DND-41 (cell line): ENCODE data around the gene DNAJC28.
"Not testable (repeated sequence)": the region's sequence is repeated elsewhere in the genome, so short reads cannot be mapped to it uniquely, and the experiment has no call there.

Experiments
- ATAC-seq: fragments of 200-7000 bp; cut with Tn5 transposase; 3 replicates; pipeline ENCODE4 v1.9.1; 2021; ENCODE audit warnings: low read depth; ENCODE audit not compliant: insufficient read depth
- DNase-seq: peaks from one replicate; pipeline ENCODE4 v3.0.0-alpha.2; 2020
- H2AFZ ChIP-seq: 2 replicates; pipeline ENCODE4 v1.6.0; 2012; ENCODE audit warnings: low read depth, low read length
- H3K27ac ChIP-seq: 2 replicates; pipeline ENCODE4 v1.5.1; 2012; ENCODE audit warnings: low read length, inconsistent platforms
- H3K27me3 ChIP-seq: fragments of 200-600 bp; sonication (generic); 2 replicates; pipeline ENCODE4 v1.6.0; 2012; ENCODE audit warnings: low read length, mild to moderate bottlenecking, inconsistent platforms; ENCODE audit not compliant: insufficient read depth, poor library complexity
- H3K36me3 ChIP-seq: 2 replicates; pipeline ENCODE4 v1.5.1; 2012; ENCODE audit warnings: low read length, inconsistent platforms; ENCODE audit not compliant: insufficient read depth
- H3K4me1 ChIP-seq: 2 replicates; pipeline ENCODE4 v1.5.1; 2012; ENCODE audit warnings: mild to moderate bottlenecking, low read length; ENCODE audit not compliant: insufficient read depth
- H3K4me2 ChIP-seq: 2 replicates; pipeline ENCODE4 v1.6.0; 2012; ENCODE audit warnings: mild to moderate bottlenecking, moderate library complexity, low read length, inconsistent platforms; ENCODE audit not compliant: insufficient read depth
- H3K4me3 ChIP-seq, 2 experiments: fragments of 200-600 bp in 1 of 2; shearing (Covaris generic) in 1 of 2; 2 replicates each; pipeline ENCODE4 v1.5.1; 2012 to 2016; ENCODE audit warnings: inconsistent platforms in 2 of 2, low read length in 2 of 2, mild to moderate bottlenecking in 2 of 2, low read depth in 1 of 2, moderate library complexity in 1 of 2
- H3K79me2 ChIP-seq: 2 replicates; pipeline ENCODE4 v1.6.0; 2012; ENCODE audit warnings: low read length, inconsistent platforms; ENCODE audit not compliant: insufficient read depth
- H3K9ac ChIP-seq: 2 replicates; pipeline ENCODE4 v1.6.0; 2012; ENCODE audit warnings: low read depth, mild to moderate bottlenecking, inconsistent platforms, low read length, moderate library complexity
- H3K9me3 ChIP-seq: 2 replicates; pipeline ENCODE4 v1.5.1; 2012; ENCODE audit warnings: low read length, moderate library complexity, mild to moderate bottlenecking, inconsistent platforms; ENCODE audit not compliant: insufficient read depth, severe bottlenecking
- H4K20me1 ChIP-seq: 2 replicates; pipeline ENCODE4 v1.6.0; 2012; ENCODE audit warnings: low read length; ENCODE audit not compliant: insufficient read depth
- EZH2 ChIP-seq: IDR thresholded peaks from 3 replicates; pipeline ENCODE4 v1.6.1; 2012; ENCODE audit warnings: borderline replicate concordance, low read depth, mild to moderate bottlenecking, moderate library complexity, low read length, inconsistent platforms; ENCODE audit not compliant: severe bottlenecking
- TF ChIP-seq, protein P1 (sequence below): IDR thresholded peaks from 2 replicates; pipeline ENCODE4 v1.5.1; 2012; ENCODE audit warnings: borderline replicate concordance, low read length, moderate library complexity, mild to moderate bottlenecking; ENCODE audit not compliant: poor library complexity, severe bottlenecking; ENCODE audit errors: extremely low read depth

DNAJC28 gene

DNA sequence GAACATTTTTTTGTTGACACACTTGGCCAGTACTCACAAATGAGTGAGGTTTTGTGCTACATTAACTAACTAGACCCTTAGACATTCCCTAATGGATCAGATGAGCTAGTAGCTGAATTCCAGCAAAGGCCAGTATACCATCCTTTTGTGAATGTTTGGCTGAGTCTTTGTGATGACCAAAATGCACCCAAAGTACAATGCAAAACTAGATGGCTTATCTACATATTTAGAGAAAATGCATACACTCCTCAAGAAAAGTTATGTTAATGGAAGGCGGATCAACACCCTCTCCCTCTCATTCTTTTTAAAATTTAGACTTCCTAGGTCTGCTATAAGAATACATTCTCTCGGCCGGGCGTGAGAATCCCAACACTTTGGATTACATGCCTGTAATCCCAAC is 20.1 kb upstream of the DNAJC28 start:
- Histone ChIP-seq H4K20me1 (no peaks in the 10 kb centered on the region), H3K9ac (no peak overlapping the region), H3K27ac (no peak overlapping the region), H3K9me3 (no peaks in the 10 kb centered on the region), H3K4me2 (no peak overlapping the region), H3K79me2 (no peaks in the 10 kb centered on the region), H3K36me3 (peaks cover 86% of the 10 kb centered on the region), H3K27me3 (no peaks in the 10 kb centered on the region), H3K4me3 (no peak overlapping the region), H3K4me1 (no peaks in the 10 kb centered on the region), H2AFZ (no peak overlapping the region)
- TF ChIP-seq EZH2, result no peak
- TF ChIP-seq, protein P1, sequence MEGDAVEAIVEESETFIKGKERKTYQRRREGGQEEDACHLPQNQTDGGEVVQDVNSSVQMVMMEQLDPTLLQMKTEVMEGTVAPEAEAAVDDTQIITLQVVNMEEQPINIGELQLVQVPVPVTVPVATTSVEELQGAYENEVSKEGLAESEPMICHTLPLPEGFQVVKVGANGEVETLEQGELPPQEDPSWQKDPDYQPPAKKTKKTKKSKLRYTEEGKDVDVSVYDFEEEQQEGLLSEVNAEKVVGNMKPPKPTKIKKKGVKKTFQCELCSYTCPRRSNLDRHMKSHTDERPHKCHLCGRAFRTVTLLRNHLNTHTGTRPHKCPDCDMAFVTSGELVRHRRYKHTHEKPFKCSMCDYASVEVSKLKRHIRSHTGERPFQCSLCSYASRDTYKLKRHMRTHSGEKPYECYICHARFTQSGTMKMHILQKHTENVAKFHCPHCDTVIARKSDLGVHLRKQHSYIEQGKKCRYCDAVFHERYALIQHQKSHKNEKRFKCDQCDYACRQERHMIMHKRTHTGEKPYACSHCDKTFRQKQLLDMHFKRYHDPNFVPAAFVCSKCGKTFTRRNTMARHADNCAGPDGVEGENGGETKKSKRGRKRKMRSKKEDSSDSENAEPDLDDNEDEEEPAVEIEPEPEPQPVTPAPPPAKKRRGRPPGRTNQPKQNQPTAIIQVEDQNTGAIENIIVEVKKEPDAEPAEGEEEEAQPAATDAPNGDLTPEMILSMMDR, result no peak
- ATAC-seq (no peak), DNase-seq (no peak)

DNA sequence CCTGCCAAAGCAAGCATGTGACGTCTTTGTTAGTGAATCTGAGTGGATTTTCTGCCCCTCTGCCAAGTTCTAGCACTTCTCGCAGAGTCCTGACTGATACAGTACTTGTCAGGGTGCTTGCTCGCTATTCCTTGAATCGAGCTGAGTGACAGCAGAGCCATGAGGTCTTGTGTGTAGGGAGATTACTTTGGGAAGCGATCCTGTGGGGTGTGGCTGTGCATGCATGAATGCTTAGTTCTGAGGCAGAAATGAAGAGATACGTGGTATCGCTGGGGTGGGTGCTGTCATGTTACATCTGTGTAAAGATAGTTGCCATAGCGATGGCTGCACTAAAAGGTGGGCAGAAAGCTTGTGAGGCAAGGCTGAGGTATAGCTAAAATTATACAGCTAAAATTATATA is 19.3 kb upstream of the DNAJC28 start:
- Histone ChIP-seq H2AFZ (no peak overlapping the region), H3K27ac (no peak overlapping the region), H3K79me2 (no peaks in the 10 kb centered on the region), H3K4me3 (no peak overlapping the region), H3K27me3 (no peaks in the 10 kb centered on the region), H3K4me2 (no peak overlapping the region), H3K9ac (no peak overlapping the region), H3K4me1 (no peaks in the 10 kb centered on the region), H3K9me3 (no peaks in the 10 kb centered on the region), H4K20me1 (no peaks in the 10 kb centered on the region), H3K36me3 (peaks cover 88% of the 10 kb centered on the region)
- no peak for TF ChIP-seq EZH2
- TF ChIP-seq, protein P1, result no peak
- DNase-seq (no peak), ATAC-seq (no peak)

DNA sequence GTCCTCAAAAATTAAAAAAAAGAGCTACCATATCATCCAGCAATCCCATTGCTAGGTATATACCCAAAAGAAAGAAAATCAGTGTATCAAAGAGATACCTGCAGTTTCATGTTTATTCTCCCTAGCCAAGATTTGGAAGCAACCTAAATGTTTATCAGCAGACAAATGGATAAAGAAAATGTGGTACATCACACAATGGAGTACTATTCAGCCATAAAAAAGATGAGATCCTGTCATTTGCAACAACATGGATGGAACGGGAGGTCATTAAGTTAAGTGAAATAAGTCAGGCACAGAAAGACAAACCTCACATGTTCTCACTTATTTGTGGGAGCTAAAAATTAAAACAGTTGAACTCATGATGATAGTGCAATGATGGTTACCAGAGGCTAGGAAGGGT is 15.5 kb upstream of the DNAJC28 start:
- H3K27me3 ChIP-seq, H3K4me2 ChIP-seq, H2AFZ ChIP-seq, H3K27ac ChIP-seq, H3K79me2 ChIP-seq, H3K4me1 ChIP-seq, H3K9ac ChIP-seq, ATAC-seq, H4K20me1 ChIP-seq, H3K4me3 ChIP-seq, DNase-seq, H3K9me3 ChIP-seq: not testable (repeated sequence)
- H3K36me3 ChIP-seq, result peaks cover 78% of the 10 kb centered on the region

GRCh38 chr21:33505833-33506232 is 14.3 kb upstream of the DNAJC28 start:
- no peak overlapping the region for H3K4me3 ChIP-seq
- H3K9me3 ChIP-seq, result no peaks in the 10 kb centered on the region
- no peak for TF ChIP-seq EZH2
- TF ChIP-seq, protein P1, result no peak
- H2AFZ ChIP-seq, result no peak overlapping the region
- H3K27me3 ChIP-seq, result no peaks in the 10 kb centered on the region
- no peak for ATAC-seq
- no peaks in the 10 kb centered on the region for H3K79me2 ChIP-seq
- H3K9ac ChIP-seq, result no peak overlapping the region
- DNase-seq, result no peak
- no peaks in the 10 kb centered on the region for H3K4me1 ChIP-seq
- no peaks in the 10 kb centered on the region for H4K20me1 ChIP-seq
- peaks cover 66% of the 10 kb centered on the region for H3K36me3 ChIP-seq
- no peak overlapping the region for H3K27ac ChIP-seq
- H3K4me2 ChIP-seq, result no peak overlapping the region
